Measurements from ENCODE around the gene PRSS33.

The PRSS33 gene

DNA sequence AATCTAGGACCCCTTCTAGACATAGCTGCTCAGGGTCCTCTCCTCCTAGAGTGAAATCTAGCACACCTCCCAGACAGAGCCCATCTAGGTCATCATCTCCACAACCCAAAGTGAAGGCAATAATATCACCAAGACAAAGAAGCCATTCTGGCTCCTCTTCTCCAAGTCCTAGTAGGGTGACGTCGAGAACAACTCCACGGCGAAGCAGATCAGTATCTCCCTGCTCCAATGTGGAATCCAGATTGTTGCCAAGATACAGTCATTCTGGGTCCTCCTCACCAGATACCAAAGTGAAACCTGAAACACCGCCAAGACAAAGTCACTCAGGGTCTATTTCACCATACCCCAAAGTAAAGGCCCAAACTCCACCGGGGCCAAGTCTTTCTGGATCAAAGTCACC lies 24.2 kb downstream of the PRSS33 start:
- DNase-seq (ENCODE audit: low read depth in 2 of 2) = no peak

GRCh38 chr16:2762711-2763110 lies 24.6 kb downstream of the PRSS33 start:
- no peak for DNase-seq (ENCODE audit: low read depth in 2 of 2)

DNA sequence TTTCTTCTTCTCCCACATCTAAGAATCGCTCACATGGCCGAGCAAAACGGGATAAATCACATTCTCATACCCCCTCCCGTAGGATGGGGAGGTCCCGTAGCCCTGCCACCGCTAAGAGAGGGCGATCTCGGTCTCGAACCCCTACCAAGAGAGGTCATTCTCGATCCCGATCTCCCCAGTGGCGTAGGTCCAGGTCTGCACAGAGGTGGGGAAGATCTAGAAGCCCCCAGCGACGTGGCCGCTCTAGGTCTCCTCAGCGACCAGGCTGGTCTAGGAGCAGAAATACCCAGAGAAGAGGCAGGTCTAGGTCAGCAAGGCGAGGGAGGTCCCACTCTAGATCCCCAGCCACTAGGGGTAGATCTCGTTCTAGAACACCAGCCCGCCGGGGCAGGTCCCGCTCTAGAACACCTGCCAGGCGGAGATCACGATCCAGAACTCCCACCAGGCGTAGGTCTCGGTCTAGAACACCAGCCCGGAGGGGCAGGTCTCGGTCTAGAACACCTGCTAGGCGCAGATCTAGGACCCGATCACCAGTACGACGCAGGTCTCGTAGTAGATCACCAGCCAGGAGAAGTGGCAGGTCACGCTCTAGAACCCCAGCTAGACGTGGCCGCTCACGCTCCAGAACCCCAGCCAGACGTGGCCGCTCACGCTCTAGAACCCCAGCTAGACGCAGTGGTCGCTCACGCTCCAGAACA lies 25.3 kb downstream of the PRSS33 start:
- no peak for DNase-seq (ENCODE audit: low read depth in 2 of 2)

GRCh38 chr16:2761472-2761871 lies 25.9 kb downstream of the PRSS33 start:
- no peak for DNase-seq (ENCODE audit: low read depth in 2 of 2)

GRCh38 chr16:2757344-2757743 lies 30.0 kb downstream of the PRSS33 start:
- no peak for DNase-seq (ENCODE audit: low read depth in 2 of 2)

GRCh38 chr16:2756288-2757015 lies 30.9 kb downstream of the PRSS33 start:
- no peak for DNase-seq (ENCODE audit: low read depth in 2 of 2)

DNA sequence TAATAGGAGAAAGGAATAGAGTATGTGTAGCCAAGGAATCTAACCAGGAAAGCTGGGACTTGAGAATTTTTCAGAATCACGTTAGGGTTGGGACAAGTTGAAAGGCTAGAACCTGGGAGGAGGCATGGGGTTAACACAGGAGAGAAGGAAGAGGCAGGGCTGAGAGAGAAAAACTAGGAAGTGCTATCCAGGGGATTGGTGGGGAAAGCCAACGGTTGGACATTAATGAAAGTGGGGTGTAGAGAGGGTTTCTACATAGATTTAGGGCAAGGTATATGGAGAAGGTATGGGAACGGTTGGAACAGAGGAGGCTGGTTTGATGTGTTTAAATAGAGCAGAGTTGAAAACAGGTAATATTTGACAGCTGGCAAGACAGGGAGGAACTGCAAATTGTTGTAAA lies 32.2 kb downstream of the PRSS33 start:
- no peak for DNase-seq (ENCODE audit: low read depth in 2 of 2)

GRCh38 chr16:2753733-2754020 lies 33.7 kb downstream of the PRSS33 start:
- DNase-seq (ENCODE audit: low read depth in 2 of 2) = no peak

GRCh38 chr16:2752850-2753732 lies 34.3 kb downstream of the PRSS33 start:
- peak; percentile 62 to 69 for DNase-seq (ENCODE audit: low read depth in 2 of 2)

DNA sequence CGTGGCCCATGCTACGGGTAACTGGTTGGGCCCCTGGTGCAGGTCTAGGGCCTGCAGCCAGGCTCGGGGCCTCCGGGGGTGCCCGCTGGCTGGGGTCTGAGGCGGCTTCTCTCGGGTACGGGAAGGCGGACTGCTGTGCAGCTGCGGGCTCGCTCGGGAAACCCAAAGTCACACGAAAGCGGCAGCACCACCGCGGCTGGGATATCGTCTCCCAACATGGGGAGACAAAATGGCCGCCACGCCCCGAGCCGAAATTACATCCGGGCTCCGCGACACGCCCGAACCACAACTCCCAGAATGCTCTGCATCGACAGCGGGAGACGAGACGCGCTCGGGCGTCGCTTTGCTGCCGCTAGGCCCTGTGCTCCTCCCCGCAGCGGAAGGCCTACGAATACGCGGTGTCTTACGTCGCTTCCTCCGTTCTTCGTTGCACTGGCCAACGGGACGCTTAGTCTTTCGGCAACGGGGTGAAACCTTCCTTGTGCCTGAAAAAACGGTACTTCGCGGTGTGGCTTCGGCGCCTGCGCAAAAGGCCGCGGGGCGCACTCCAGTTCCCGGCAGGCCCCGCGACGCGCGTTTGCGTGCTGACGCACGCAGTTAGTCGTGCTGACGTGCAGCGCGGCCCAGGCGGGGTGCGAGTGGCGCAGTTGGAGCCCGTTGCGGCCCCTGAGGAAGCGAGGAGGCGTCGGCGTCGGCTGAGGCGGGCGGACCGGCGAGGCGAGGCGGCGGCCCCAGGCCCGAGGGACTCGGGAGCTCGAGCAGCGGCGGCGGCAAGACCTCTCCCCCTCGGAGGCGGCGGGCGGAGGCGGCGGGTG lies 35.1 kb downstream of the PRSS33 start, which contains the start of gene SRRM2:
Gene SRRM2, plus strand, starts transcription at position 604 of the 815 bp plus-strand sequence. CDS start 3,727 bp downstream, outside the sequence.
- peak; percentile 91 to 93 for DNase-seq (ENCODE audit: low read depth in 2 of 2)

DNA sequence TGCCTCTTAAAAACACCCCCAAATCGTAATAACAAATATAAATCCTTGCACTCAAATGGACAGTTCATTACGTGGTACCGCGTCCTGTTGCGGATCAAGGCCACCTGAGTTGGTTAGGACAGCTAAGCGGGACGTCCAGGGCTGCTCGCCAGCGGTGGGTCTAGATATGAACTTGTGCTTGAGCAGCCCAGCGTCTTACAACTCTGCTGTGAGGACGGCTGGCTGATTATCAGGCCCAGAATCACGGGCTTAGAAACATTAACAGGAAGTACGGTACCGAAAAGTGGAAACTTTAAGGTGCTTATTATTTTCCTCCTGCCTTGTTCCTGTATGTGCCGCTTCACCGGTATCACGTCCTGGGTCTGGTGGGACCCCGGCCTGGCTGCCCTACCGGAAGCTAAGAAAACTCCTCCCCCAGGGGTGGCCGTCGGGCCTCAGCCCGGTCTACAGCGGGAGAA lies 35.8 kb downstream of the PRSS33 start:
- no peak for DNase-seq (ENCODE audit: low read depth in 2 of 2)

- DNase-seq (ENCODE audit: low read depth in 2 of 2) = no peak
Measured at GRCh38 chr16:2749936-2750335, 37.4 kb downstream of the PRSS33 start.

DNA sequence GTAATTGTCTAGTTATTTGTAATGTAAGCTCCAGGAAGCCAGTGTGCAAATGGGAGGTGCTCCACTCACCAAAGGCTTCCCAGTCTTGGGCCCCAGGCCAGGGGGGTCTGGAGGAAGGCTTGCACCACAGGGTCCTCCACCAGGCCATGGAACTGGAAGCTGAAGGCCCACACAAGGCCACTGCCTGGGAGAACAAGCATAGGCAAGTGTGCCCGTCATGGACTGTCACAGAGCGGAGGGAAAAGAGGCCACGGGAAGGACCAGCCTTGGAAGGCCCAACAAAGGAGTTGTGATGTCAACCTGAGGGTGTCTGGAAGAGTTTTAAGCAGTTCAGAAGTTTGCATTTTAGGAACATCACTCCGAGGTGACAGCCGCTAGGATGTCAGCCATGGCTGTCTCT lies 37.9 kb downstream of the PRSS33 start:
- no peak for DNase-seq (ENCODE audit: low read depth in 2 of 2)

GRCh38 chr16:2748757-2749455 lies 38.5 kb downstream of the PRSS33 start:
- no peak for DNase-seq (ENCODE audit: low read depth in 2 of 2)

- DNase-seq (ENCODE audit: low read depth in 2 of 2) = no peak
Measured at GRCh38 chr16:2745961-2746360, 41.4 kb downstream of the PRSS33 start.

- DNase-seq (ENCODE audit: low read depth in 2 of 2) = no peak
Measured at GRCh38 chr16:2745116-2745890, 42.1 kb downstream of the PRSS33 start.

DNA sequence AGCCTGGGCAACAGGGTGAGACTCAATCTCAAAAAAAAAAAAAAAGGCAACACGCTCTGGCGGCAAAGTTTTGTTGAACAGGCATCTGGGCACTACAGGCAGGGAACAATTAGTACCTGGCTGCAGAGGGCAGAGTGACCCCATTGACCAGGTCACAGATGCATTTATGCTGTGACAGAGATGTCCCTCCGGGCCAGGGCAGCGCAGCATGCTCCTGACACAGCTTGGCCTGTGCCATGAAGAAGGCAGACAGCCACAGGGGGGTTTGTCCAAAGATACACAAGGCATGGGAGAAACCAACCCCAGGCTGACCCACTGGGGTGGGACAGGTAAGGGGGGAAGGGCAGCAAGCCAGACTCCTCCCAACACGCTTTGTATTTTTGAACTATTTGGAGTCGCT lies 42.6 kb downstream of the PRSS33 start:
- DNase-seq (ENCODE audit: low read depth in 2 of 2) = no peak

DNA sequence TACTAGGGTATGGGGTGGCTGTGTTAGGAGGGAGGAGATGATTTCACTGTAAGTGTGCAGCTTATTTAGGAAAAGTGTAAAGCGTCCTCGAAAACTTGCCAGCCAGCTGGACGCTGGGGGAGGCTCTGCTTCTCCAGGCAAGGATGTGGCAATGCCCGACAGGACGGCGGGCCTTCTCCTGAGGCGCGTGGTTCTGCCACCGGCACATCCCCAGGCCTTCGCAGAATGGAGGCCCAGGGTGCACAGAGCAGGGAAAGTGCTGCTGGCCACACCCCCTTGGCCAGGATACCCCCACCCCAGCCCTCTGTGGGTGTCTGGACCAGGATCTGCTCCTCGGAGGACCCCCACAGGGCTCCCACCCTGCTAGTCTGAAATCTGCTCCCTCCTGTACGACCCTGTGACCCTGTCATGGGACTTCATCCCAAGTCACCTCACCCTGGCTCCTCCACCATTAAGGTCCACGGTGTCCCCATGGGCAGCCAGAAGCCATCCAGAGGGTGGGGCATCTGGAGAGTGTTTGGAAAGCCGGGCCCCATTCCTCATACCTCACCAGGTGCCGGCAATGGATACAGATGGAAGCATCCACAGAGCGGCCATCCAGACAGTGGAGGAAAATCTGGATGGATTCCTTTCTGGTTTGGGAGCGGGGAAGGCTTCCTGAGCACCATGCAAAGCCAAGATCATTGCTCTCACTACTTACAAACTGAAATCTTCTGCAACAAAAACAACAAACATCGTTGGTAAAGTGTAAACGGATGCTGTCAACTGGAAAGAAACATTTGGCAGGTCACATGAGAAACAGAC lies 44.2 kb downstream of the PRSS33 start:
- DNase-seq (ENCODE audit: low read depth in 2 of 2) = no peak

GRCh38 chr16:2742323-2743006 lies 44.9 kb downstream of the PRSS33 start:
- DNase-seq (ENCODE audit: low read depth in 2 of 2) = no peak
